SU-DHL-6 (cell line): Measurements from ENCODE around the gene COL26A1.
"Not testable (repeated sequence)": the region's sequence is repeated elsewhere in the genome, so short reads cannot be mapped to it uniquely, and the experiment has no call there.

Experiments used
- H2AFZ ChIP-seq: fragments of 200-600 bp; sonication (generic); 2 replicates; pipeline ENCODE4 v1.6.1; 2014; ENCODE audit warnings: low read depth, mild to moderate bottlenecking, moderate library complexity, mixed read lengths, antibody characterized with exemption, low read length; ENCODE audit not compliant: severe bottlenecking
- H3F3A ChIP-seq: fragments of 200-600 bp; shearing (Covaris generic); 2 replicates; pipeline ENCODE4 v1.6.0; 2016; ENCODE audit warnings: antibody characterized with exemption, mild to moderate bottlenecking; ENCODE audit not compliant: insufficient read depth
- H3K27ac ChIP-seq: fragments of 200-600 bp; sonication (generic); 2 replicates; pipeline ENCODE4 v1.5.1; 2016; ENCODE audit warnings: low read depth, mild to moderate bottlenecking, low read length, moderate library complexity, mixed read lengths
- H3K27me3 ChIP-seq: fragments of 200-600 bp; sonication (generic), shearing (Covaris generic); 2 replicates; pipeline ENCODE4 v1.6.0; 2014; ENCODE audit warnings: mild to moderate bottlenecking, low read length
- H3K36me3 ChIP-seq: fragments of 200-600 bp; sonication (generic); 2 replicates; pipeline ENCODE4 v1.6.1; 2014; ENCODE audit warnings: mild to moderate bottlenecking, low read length, mixed read lengths
- H3K4me2 ChIP-seq: fragments of 300-600, 200-600 bp; shearing (Covaris generic), sonication (generic); 2 replicates; pipeline ENCODE4 v1.6.0; 2014; ENCODE audit warnings: low read length, low read depth, mild to moderate bottlenecking; ENCODE audit not compliant: poor library complexity, severe bottlenecking
- H3K4me3 ChIP-seq: fragments of 200-600 bp; sonication (generic); 2 replicates; pipeline ENCODE4 v1.5.1; 2014; ENCODE audit warnings: antibody characterized with exemption, low read length, mild to moderate bottlenecking, mixed read lengths; ENCODE audit not compliant: insufficient read depth, poor library complexity, severe bottlenecking
- H3K79me2 ChIP-seq: fragments of 200-600 bp; sonication (generic); 2 replicates; pipeline ENCODE4 v1.6.1; 2014; ENCODE audit warnings: mild to moderate bottlenecking, low read length, moderate library complexity; ENCODE audit not compliant: insufficient read depth
- H3K9ac ChIP-seq: fragments of 200-600 bp; sonication (generic); 2 replicates; pipeline ENCODE4 v1.7.0; 2014; ENCODE audit warnings: mild to moderate bottlenecking, low read length
- H3K9me2 ChIP-seq: fragments of 200-600 bp; sonication (generic); replicated peaks from 2 replicates; pipeline ENCODE4 v1.6.1; 2014; ENCODE audit warnings: low read length; ENCODE audit not compliant: insufficient read depth
- H3K9me3 ChIP-seq: fragments of 200-600 bp; sonication (generic); 2 replicates; pipeline ENCODE4 v1.6.1; 2014; ENCODE audit warnings: low read length, mixed read lengths; ENCODE audit not compliant: insufficient read depth
- H4K20me1 ChIP-seq: fragments of 200-600 bp; sonication (generic); 2 replicates; pipeline ENCODE4 v1.6.1; 2014; ENCODE audit warnings: low read depth, mild to moderate bottlenecking, antibody characterized with exemption, low read length, moderate library complexity, mixed read lengths
- CTCF ChIP-seq: fragments of 200-600 bp; sonication (generic); IDR thresholded peaks from one replicate; pipeline ENCODE4 v1.5.1; 2017; ENCODE audit warnings: antibody characterized with exemption, mild to moderate bottlenecking, low read length, moderate library complexity; ENCODE audit not compliant: insufficient read depth, poor library complexity, severe bottlenecking
- EZH2phosphoT487 ChIP-seq: fragments of 200-600 bp; sonication (generic), shearing (Covaris generic); conservative IDR thresholded peaks from 2 replicates; pipeline ENCODE4 v1.6.1; 2018; ENCODE audit warnings: mild to moderate bottlenecking, antibody characterized with exemption, low read length, moderate library complexity, mixed read lengths

Gene COL26A1

DNA sequence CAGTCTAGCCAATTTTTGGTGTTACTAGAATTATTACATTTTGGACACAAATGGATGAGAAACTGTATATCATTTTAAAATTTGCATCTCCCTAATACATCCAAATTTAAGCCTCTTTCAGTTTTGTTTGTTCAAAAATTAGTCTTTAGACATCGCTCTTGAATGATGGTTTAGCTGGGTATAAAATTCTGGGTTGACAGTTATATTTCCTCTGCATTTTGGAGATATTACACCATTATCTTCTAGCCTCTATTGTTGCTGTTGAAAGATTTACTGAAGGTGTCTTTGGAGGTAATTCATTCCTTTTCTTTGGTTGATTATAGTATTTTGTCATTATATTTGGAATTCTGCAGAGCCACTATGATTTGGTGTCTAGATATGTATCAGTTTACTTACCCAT, 116.5 kb downstream of the COL26A1 start:
- Histone ChIP-seq H3K27ac (no peak overlapping the region), H3K79me2 (no peaks in the 10 kb centered on the region), H2AFZ (no peak overlapping the region), H3F3A (no peaks in the 10 kb centered on the region), H3K4me2 (no peak overlapping the region), H3K9me3 (peaks cover 16% of the 10 kb centered on the region; the same call in 1 of the 2 replicates), H3K9ac (no peak overlapping the region), H3K4me3 (no peak overlapping the region), H3K9me2 (no peaks in the 10 kb centered on the region), H3K36me3 (peaks cover 3% of the 10 kb centered on the region; the same call in 1 of the 2 replicates), H4K20me1 (no peaks in the 10 kb centered on the region), H3K27me3 (peaks cover 5% of the 10 kb centered on the region; the same call in 1 of the 2 replicates)
- TF ChIP-seq CTCF (no peak), EZH2phosphoT487 (no peak)

GRCh38 chr7:101486056-101486432, 123.4 kb downstream of the COL26A1 start:
- not testable (repeated sequence) for H3K36me3 ChIP-seq, H3K4me2 ChIP-seq, H4K20me1 ChIP-seq, H3K27me3 ChIP-seq, H3K9me2 ChIP-seq, H2AFZ ChIP-seq, H3K79me2 ChIP-seq, H3K4me3 ChIP-seq, H3K9me3 ChIP-seq, H3F3A ChIP-seq, H3K27ac ChIP-seq, H3K9ac ChIP-seq

DNA sequence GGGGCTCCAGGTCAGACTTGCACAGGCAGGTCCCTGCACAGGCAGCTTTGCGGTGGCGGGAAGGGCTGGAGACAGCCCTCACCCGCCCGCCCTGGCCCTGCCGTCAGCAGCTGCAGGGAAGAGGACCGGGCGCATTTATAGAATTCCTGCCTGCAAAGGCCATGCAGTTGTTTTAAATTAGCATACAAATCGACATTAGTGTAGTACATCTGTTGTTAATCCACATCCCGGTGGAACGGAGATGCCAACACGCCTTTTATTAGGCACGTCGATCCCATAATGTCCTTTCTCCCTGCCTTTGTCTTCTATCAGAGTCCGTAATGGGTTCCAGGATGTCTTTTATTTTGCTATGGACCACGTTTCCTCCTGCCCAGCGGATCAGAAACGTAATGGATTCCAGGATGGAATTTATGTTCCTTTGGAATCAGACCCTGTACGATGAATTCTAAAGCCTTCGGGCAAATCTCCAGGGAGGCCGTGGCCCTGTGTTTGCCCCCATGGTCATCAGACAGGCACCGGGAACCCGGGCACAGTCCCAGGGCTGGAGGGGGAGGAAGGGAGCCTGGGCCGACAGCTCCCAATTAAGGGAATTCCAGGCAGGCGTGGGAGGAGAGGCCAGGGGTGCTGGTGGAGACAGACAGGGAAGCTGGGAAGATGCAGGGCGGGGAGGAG, 123.9 kb downstream of the COL26A1 start:
- Histone ChIP-seq H3K4me2 (no peak overlapping the region), H2AFZ (no peak overlapping the region), H3F3A (no peaks in the 10 kb centered on the region), H3K9ac (no peak overlapping the region), H3K9me3 (no peaks in the 10 kb centered on the region), H3K27me3 (no peaks in the 10 kb centered on the region), H3K4me3 (no peak overlapping the region), H3K36me3 (no peaks in the 10 kb centered on the region), H3K9me2 (no peaks in the 10 kb centered on the region), H3K27ac (no peak overlapping the region), H4K20me1 (no peaks in the 10 kb centered on the region), H3K79me2 (no peaks in the 10 kb centered on the region)
- TF ChIP-seq CTCF (no peak), EZH2phosphoT487 (no peak)

DNA sequence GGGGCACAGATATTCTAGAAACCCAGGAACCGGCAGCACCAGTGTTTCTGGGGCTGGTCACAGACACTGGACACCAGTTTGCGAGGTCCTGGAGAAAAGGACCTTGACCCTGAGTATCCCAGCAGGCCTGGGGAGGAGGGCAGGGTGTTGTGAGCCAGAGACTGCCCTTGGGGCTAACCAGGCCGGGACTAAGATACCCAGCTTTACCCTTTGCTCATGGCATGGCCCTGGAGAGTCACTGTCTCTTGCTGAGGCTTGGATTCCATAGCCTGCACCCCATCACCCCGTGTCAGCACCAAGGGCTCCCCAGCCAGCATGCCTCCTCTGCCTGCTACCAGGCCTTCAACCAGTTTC, 124.4 kb downstream of the COL26A1 start:
- Histone ChIP-seq H3K27ac (no peak overlapping the region), H3K4me2 (no peak overlapping the region), H3K36me3 (no peaks in the 10 kb centered on the region), H3K9ac (no peak overlapping the region), H3K9me3 (no peaks in the 10 kb centered on the region), H3K27me3 (no peaks in the 10 kb centered on the region), H3K79me2 (no peaks in the 10 kb centered on the region), H4K20me1 (no peaks in the 10 kb centered on the region), H3F3A (no peaks in the 10 kb centered on the region), H2AFZ (no peak overlapping the region), H3K9me2 (no peaks in the 10 kb centered on the region), H3K4me3 (no peak overlapping the region)
- no peak for TF ChIP-seq CTCF
- TF ChIP-seq EZH2phosphoT487 = no peak
